Measurements from ENCODE around the gene E2F4. TPM values are rescaled to one million over a fixed set of nuclear protein-coding genes. Genes with fewer than 3 reads are reported as not detected.
A peak's percentile ranks its signal among the peaks of the same experiment; 100 is the strongest.

E2F4 gene
- total and polyA plus RNA-seq, 2 of the 13 experiments (the other 11 are each of a cell fraction or from before 2014, with no cell fraction given): 84.8 to 91.2 TPM

- TF ChIP-seq ZFP91 (CRISPR knock-in tag; IDR thresholded peaks at IDR 0.05; ENCODE audit: borderline replicate concordance): peak; percentile 1; the same call in 1 of the 2 replicates
- no peak for TF ChIP-seq ZNF512B (CRISPR knock-in tag; IDR thresholded peaks at IDR 0.05; ENCODE audit: borderline replicate concordance)
- TF ChIP-seq ZNF501 (CRISPR knock-in tag; IDR thresholded peaks at IDR 0.05): 0 out of 2 replicates have a peak, but pooled peaks have one; percentile 15
- no peak for TF ChIP-seq ZNF10 (CRISPR knock-in tag; IDR thresholded peaks at IDR 0.05; ENCODE audit: borderline replicate concordance, low read depth)
- TF ChIP-seq ZNF816 (CRISPR knock-in tag; IDR thresholded peaks at IDR 0.05; ENCODE audit: borderline replicate concordance): 0 out of 2 replicates have a peak, but pooled peaks have one; percentile 2
- peak; percentile 67; the same call in 1 of the 2 replicates for TF ChIP-seq ZMYM2 (CRISPR knock-in tag; IDR thresholded peaks at IDR 0.05)
- TF ChIP-seq ZNF704 (CRISPR knock-in tag; IDR thresholded peaks at IDR 0.05; ENCODE audit: borderline replicate concordance): no peak
- no peak for TF ChIP-seq GRHL1 (CRISPR knock-in tag; conservative IDR thresholded peaks at IDR 0.05)
- no peak for TF ChIP-seq CERS6 (CRISPR knock-in tag; IDR thresholded peaks at IDR 0.05)
- no peak for TF ChIP-seq RELA (CRISPR knock-in tag; IDR thresholded peaks at IDR 0.05)
- no peak for TF ChIP-seq KDM5A (IDR thresholded peaks at IDR 0.05; ENCODE audit: borderline replicate concordance, low read length)
- TF ChIP-seq RCOR2 (CRISPR knock-in tag; IDR thresholded peaks at IDR 0.05): no peak
- no peak for TF ChIP-seq MLLT10 (CRISPR knock-in tag; IDR thresholded peaks at IDR 0.05)
- no peak for TF ChIP-seq NR2C2 (CRISPR knock-in tag; IDR thresholded peaks at IDR 0.05; ENCODE audit: borderline replicate concordance)
Observed at GRCh38 chr16:67165121-67166078, 26.6 kb upstream of the E2F4 start (continued).
